Fibroblast of peridontal ligament (primary cell): ENCODE data around the gene CLDN16.

Experiments used
- DNase-seq: peaks from one replicate; pipeline ENCODE4 v3.0.0-alpha.2; 2010; ENCODE audit errors: extremely low read depth

The CLDN16 gene

GRCh38 chr3:190380184-190380583 is 7.8 kb upstream of the CLDN16 start:
- DNase-seq = no peak

DNA sequence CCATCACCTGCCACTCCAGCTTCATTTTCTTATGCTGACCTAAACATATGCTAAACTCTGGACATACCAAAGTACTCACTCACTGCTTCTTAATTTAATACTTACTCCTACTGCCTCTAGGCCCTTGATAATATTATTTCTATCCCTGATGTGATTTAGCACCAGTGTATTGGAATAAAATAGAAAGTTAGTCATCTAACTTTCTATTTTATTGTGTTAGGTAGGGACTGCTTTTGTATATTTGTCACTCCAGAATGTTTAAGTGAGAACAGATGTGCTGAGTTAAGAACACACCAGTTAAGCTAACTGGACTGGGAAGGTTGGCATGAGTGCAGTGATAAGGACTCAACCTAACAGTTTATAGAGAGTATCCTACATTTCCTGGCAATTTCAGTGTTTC is 6.5 kb upstream of the CLDN16 start:
- DNase-seq = peak; percentile 53

DNA sequence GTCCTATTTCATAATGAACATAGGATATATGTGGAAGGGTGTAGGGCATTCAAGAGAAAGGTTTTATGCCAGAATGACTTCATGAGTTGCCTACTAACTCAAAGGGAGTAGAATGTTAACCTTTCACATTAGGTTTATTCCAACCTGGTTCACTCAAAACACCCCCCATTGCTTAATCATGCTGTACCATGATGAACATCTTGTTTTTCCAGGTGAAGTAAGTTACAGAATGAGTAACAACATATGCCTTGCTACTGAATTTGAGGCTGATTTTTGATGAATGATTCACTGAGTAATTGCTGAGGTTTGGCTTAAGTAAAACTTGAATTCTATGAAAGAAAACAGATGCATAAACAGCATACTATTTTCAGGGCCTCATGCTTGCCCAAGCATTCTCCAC is 5.9 kb upstream of the CLDN16 start:
- DNase-seq = peak; percentile 93

GRCh38 chr3:190384309-190384756 is 3.6 kb upstream of the CLDN16 start:
- peak; percentile 64 for DNase-seq

DNA sequence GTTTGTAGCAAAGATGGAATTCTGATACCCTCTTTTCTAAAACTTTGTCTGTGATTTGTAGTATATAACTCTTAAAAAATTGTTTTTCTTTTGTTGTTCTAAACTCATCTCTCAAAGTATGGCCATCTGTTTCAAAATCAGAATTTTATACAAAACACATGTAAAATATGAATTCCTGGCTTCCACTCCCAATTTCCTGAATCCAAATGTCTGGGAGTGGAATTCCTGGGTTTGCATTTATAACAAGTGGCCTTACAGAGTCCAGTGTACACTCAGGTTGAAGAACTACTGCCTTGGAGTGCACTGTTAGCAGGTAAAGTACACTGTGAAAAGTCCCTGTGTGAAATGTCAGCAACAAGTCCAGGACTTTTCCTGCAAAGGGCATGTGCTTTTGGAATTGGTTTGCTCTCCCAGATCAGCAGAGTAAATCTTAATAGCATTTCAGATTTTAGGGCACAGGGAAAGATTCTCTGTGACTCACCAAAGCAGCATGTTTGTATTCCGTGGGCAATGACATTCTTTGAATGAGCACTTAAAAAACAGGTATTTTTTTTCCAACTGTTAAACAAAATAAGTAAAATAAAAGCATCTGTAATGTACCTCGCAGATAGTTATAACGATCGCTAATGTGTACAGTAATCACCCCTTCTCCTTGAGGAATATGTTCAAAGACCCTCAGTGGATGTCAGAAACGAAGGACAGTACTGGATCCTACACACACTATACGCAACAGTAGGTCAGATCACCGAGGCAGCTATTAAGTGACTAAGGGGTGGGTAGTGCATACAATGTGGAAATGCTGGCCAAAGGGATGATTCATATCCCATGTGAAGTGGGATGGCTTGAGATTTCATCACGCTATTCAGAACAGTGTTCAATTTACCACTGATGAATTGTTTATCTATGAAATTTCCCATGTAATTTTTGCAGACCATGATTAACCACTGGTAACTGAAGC is 2.0 kb upstream of the CLDN16 start:
- DNase-seq = peak; percentile 99

DNA sequence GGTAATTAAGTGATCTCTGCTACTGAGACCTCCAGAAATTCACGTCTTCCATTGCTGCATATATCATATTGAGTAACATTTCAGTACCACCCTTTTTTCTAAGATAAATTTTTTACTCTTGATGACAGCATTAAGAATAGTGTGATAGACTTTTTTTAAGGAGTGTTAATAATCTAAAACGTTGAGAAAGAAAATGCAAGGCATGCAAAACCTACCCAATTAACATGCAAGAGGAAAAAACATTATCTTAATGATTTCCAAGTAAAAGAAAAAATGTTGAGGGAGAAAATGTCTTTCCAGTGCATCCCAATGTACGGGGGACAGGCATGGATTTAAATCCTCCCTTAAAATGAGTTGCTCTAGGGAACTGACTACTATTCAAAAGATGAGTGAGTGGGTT is 740 bp downstream of the CLDN16 start:
- DNase-seq = no peak

DNA sequence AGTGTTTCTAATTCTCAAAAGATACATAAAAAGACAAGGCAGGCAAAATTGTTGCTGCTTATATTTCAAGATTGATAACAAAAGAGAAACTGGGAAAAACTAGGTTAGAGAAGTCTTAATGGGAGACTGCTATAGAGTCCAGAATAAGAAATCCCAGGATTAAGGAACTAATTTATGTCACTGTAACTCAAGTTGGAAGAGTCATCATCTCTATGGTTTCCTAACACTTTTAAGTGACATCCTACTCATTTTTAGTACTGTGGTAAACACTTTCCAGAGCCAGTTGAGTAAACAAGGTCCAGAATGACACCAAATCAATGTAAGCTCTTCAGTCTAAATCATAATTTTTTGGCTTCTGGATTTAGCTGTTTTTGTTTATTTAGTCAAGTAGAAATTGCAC is 8.0 kb downstream of the CLDN16 start:
- no peak for DNase-seq

DNA sequence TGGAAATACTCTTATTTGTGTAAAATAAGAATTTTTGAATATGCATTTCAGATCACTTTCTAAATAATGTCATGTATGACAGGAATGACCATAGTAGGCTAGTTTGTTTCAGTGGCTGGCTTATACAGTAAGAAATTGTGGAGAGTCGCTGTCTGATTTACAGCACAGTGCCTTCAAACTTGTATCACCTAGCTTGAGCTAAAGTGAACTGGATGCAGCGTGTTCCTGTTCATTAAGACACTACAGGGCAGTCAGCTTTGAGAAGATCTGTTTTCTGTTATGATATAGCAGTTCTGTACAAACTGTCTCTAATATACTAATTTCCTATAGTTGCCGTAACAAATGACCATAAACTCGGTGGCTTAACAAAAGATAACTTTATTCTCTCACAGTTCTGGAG is 9.9 kb downstream of the CLDN16 start:
- DNase-seq = no peak

- no peak for DNase-seq
These were observed 11.7 kb downstream of the CLDN16 start for GRCh38 chr3:190399677-190400076.

- no peak for DNase-seq
These were observed 14.0 kb downstream of the CLDN16 start for GRCh38 chr3:190401963-190402362.

GRCh38 chr3:190404715-190405114 is 16.8 kb downstream of the CLDN16 start:
- DNase-seq = no peak

DNA sequence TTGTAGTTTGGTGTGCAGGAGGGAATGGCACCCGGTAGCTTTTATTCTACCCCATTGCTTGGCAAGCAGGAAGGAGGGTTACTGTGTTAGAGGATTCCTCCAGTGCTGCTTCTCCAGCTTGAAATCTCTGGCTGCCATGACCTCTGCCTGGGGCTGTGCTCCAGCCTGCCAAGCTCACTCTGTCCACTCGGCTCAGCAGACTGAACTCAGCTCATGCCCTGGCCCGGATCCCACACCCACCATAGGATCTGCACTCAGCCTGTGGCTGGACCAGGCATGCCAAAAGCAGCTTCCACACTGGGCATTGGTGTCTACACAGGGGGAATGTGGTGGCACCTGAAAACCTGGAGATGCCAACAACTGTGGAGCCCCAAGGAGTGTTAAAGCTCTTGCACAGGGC is 26.3 kb downstream of the CLDN16 start:
- DNase-seq = no peak

GRCh38 chr3:190424108-190424477 is 36.1 kb downstream of the CLDN16 start:
- DNase-seq = no peak

DNA sequence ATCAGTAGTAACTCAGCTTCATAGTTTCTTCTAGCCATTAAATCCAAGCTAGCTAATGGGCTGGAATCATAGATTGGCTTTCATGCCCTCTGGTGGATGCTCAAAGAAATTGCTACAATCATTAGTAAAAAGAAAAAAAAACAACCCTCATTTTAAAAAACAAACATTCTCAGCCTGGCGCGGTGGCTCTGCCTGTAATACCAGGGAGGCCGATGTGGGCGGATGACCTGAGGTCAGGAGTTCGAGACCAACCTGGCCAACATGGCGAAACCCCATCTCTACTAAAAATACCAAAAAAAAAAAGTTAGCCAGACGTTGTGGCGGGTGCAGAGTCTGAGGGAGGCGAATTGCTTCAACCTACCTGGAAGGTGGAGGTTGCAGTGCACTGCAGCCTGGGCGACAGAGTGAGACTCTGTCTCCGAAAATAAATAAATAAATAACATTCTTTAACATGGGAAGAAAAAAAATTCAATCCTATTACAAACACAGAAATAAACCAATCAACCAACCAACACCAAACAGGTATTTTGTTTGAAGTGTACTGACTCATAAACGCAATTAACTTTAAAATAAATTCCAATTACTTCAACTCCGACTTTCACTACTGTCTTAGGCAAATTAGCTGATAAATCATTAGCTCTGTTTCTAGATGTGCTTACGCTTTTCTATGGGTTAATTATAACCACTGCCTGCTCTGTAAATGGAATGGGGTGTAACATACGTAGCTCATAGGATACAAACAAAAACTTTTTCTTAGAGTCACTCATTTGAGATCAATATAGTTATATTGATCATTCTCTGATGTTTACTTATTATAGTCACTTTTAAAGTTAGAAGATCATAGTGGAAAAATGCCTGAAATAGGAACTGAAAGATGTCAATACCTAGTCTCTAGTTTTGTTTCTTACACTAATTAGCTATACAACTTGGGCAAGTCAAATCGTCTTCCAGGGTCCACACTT is 36.8 kb downstream of the CLDN16 start:
- DNase-seq = peak; percentile 85

GRCh38 chr3:190425833-190426232 is 37.9 kb downstream of the CLDN16 start:
- no peak for DNase-seq

DNA sequence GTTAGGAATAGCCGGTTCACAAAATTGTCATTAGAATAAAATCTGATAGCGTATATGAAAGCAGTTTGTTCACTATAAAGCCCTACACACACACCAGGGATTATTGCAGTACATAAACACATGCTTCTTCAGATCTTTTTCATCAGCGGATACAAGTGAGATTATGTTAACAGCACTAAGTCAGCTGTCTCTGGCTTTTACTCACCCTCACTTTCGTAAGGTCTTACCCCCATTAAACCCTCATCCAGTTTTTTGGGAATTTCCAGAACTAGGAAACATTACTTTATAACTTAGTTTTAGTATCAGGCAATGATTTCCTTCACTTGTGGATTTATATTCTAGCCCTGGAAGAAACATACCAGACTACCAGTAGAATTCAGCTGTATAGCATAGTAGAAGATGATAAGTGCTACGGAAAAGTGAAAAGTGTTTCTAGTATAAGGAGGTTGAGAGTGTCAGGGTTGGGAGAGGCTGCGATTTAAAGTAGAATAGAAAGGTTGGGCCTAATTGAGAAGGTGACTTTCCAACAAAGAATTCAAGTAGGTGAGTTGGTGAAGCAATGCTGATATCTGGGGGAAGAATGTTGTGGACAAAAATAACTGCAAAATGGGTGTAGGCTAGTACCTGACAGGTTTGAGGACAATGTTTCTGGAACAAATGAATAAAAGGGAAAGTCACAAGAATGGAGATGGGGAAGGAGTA is 39.0 kb downstream of the CLDN16 start:
- DNase-seq = no peak

- peak; percentile 21 for DNase-seq
These were observed 41.7 kb downstream of the CLDN16 start for GRCh38 chr3:190429681-190430080.

GRCh38 chr3:190430906-190431305 is 42.9 kb downstream of the CLDN16 start:
- DNase-seq = no peak

- DNase-seq = no peak
These were observed 44.3 kb downstream of the CLDN16 start for GRCh38 chr3:190432216-190432615.

DNA sequence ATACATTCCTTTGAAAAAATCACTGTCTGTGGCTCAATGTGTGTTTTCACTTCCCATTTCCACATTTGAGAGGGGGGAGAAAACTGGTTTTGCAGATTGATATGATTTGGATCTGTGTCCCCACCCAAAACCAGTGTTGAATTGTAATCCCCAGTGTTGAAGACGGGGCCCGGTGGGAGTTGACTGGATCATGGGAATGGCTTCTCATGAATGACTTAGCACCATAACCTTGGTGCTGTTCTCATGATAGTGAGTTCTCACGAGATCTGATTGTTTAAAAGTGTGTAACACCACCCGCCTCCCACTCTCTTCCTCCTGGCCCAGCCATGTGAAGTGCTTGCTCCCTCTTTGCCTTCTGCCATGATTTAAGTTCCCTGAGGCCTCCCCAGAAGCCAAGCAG is 45.7 kb downstream of the CLDN16 start:
- DNase-seq = no peak

- no peak for DNase-seq
These were observed 47.7 kb downstream of the CLDN16 start for GRCh38 chr3:190435618-190436017.

DNA sequence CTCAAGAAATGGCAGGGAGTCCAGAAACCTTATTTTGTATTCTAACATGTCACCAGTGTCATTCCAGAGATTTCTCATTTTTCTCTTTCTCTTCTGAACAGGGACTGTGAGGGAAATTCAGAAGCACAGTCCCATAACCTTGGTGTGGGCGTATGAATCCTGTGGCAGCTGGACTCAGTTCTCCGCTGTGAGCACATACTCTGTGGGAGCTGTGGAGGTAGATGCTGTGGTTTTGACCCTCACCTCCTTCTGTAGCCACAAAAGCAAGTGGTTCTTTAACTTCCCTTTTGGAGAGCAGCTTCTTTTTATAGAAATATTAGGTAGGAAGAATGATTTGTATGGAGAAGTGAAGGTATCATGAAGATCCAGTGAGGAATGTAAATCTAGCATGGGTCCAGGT is 48.4 kb downstream of the CLDN16 start:
- DNase-seq = no peak
